ENCODE measurements around the gene SSTR1.

SSTR1 gene

GRCh38 chr14:38243696-38244240, 36.1 kb downstream of the SSTR1 start:
- no peak for DNase-seq

GRCh38 chr14:38248321-38249028, 40.8 kb downstream of the SSTR1 start:
- no peak for DNase-seq

GRCh38 chr14:38250331-38250730, 42.6 kb downstream of the SSTR1 start:
- no peak for DNase-seq

- DNase-seq: no peak
Measured at GRCh38 chr14:38252066-38252710, 44.5 kb downstream of the SSTR1 start.

GRCh38 chr14:38253676-38254075, 46.0 kb downstream of the SSTR1 start:
- DNase-seq: no peak

- DNase-seq: no peak
Measured at GRCh38 chr14:38254571-38255407, 47.1 kb downstream of the SSTR1 start.

- no peak for DNase-seq
Measured at GRCh38 chr14:38255408-38255672, 47.6 kb downstream of the SSTR1 start.

- no peak for DNase-seq
Measured at GRCh38 chr14:38255673-38256532, 48.2 kb downstream of the SSTR1 start, which contains the start of gene CLEC14A. Gene CLEC14A, minus strand, starts transcription at chr14:38256093. Its CDS starts 71 bp downstream, at chr14:38256022.

GRCh38 chr14:38256533-38256840, 48.8 kb downstream of the SSTR1 start:
- no peak for DNase-seq

- DNase-seq: no peak
Measured at GRCh38 chr14:38257507-38257906, 49.8 kb downstream of the SSTR1 start.

GRCh38 chr14:38261620-38262019, 53.9 kb downstream of the SSTR1 start:
- no peak for DNase-seq
